Measurements from ENCODE around the gene DNAJC18.

GRCh38 chr5:139387611-139388197, 51.6 kb downstream of the DNAJC18 start:
- no peak for TF ChIP-seq FOXM1 (IDR thresholded peaks at IDR 0.05; ENCODE audit: borderline replicate concordance)
- TF ChIP-seq FOXA1 (IDR thresholded peaks at IDR 0.05) = no peak
- TF ChIP-seq ELF4 (IDR thresholded peaks at IDR 0.05) = no peak
- no peak for TF ChIP-seq TARDBP (IDR thresholded peaks at IDR 0.05)
- no peak for TF ChIP-seq ZNF384 (IDR thresholded peaks at IDR 0.05)
- TF ChIP-seq BHLHE40 (IDR thresholded peaks at IDR 0.05; ENCODE audit: borderline replicate concordance) = no peak
- no peak for TF ChIP-seq CTBP1 (IDR thresholded peaks at IDR 0.05; ENCODE audit: borderline replicate concordance)
- no peak for TF ChIP-seq SUZ12 (IDR thresholded peaks at IDR 0.05)
- TF ChIP-seq FOXK2 (IDR thresholded peaks at IDR 0.05) = no peak
- TF ChIP-seq PKNOX1 (IDR thresholded peaks at IDR 0.05) = no peak

Data from HEK293T (cell line).